ENCODE results near the gene ELF4.

DNA sequence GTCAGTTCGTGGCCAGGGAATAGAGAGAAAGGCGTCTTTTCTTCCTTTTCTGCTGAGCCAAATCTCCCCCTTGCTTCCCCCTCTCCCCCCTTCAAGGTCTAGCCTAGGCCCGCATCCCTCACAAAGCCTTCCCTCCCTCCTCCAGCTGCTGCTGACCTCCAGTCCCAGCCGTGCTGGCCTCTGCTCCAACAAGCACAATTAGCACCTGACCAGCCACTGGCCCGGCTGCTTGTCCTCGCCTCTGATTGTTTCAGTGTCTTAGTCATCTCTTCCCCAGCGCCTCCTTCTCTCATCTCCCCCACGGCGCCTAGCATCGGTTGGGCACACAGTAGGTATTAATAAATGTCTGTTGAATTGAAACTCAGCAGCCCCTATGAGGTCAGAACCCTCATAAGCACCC, 4.2 kb downstream of the ELF4 start:
- TF ChIP-seq, protein P1, sequence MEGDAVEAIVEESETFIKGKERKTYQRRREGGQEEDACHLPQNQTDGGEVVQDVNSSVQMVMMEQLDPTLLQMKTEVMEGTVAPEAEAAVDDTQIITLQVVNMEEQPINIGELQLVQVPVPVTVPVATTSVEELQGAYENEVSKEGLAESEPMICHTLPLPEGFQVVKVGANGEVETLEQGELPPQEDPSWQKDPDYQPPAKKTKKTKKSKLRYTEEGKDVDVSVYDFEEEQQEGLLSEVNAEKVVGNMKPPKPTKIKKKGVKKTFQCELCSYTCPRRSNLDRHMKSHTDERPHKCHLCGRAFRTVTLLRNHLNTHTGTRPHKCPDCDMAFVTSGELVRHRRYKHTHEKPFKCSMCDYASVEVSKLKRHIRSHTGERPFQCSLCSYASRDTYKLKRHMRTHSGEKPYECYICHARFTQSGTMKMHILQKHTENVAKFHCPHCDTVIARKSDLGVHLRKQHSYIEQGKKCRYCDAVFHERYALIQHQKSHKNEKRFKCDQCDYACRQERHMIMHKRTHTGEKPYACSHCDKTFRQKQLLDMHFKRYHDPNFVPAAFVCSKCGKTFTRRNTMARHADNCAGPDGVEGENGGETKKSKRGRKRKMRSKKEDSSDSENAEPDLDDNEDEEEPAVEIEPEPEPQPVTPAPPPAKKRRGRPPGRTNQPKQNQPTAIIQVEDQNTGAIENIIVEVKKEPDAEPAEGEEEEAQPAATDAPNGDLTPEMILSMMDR (IDR thresholded peaks at IDR 0.05), result no peak
- TF ChIP-seq EZH2phosphoT487 (IDR thresholded peaks at IDR 0.05), result no peak
